Smooth muscle cell (in vitro differentiated cells): ENCODE results near the gene AP4M1. TPM values are rescaled to one million over a fixed set of nuclear protein-coding genes. Genes with fewer than 3 reads are reported as not detected.

Experiments used
- DNase-seq: peaks from one replicate; lab custom pipeline; 2025; ENCODE audit not compliant: unreplicated experiment; lab: John Stamatoyannopoulos, UW
- H2AFZ ChIP-seq: fragments of 200-600 bp; sonication (generic); 2 replicates; pipeline ENCODE4 v1.6.0; 2016; ENCODE audit warnings: antibody characterized with exemption, low read depth, mild to moderate bottlenecking
- H3F3A ChIP-seq: fragments of 200-600 bp; sonication (generic); 2 replicates; pipeline ENCODE4 v1.6.0; 2017; ENCODE audit warnings: antibody characterized with exemption, low read depth
- H3K27ac ChIP-seq: fragments of 200-600 bp; sonication (generic); 2 replicates; pipeline ENCODE4 v1.5.1; 2016; ENCODE audit warnings: low read depth, mild to moderate bottlenecking
- H3K27me3 ChIP-seq: fragments of 200-600 bp; sonication (generic); 2 replicates; pipeline ENCODE4 v1.6.1; 2016; ENCODE audit warnings: low read depth, mild to moderate bottlenecking
- H3K36me3 ChIP-seq: fragments of 200-600 bp; sonication (generic); 2 replicates; pipeline ENCODE4 v1.5.1; 2016; ENCODE audit warnings: low read depth
- H3K4me1 ChIP-seq: fragments of 200-600 bp; sonication (generic); 2 replicates; pipeline ENCODE4 v1.5.1; 2016; ENCODE audit warnings: low read depth
- H3K4me2 ChIP-seq: fragments of 200-600 bp; sonication (generic); 2 replicates; pipeline ENCODE4 v1.6.0; 2016; ENCODE audit warnings: mild to moderate bottlenecking
- H3K4me3 ChIP-seq: fragments of 200-600 bp; sonication (generic); 2 replicates; pipeline ENCODE4 v1.5.1; 2016; ENCODE audit warnings: mild to moderate bottlenecking
- H3K79me2 ChIP-seq: fragments of 200-600 bp; sonication (generic); 2 replicates; pipeline ENCODE4 v1.6.0; 2016; ENCODE audit warnings: low read depth, mild to moderate bottlenecking
- H3K9ac ChIP-seq: fragments of 200-600 bp; sonication (generic); 2 replicates; pipeline ENCODE4 v1.6.0; 2016; ENCODE audit warnings: low read depth
- H3K9me3 ChIP-seq: fragments of 200-600 bp; sonication (generic); replicated peaks from 2 replicates; pipeline ENCODE4 v1.5.1; 2016; ENCODE audit warnings: low read depth
- H4K20me1 ChIP-seq: fragments of 200-600 bp; sonication (generic); 2 replicates; pipeline ENCODE4 v1.6.0; 2016; ENCODE audit warnings: low read depth
- WGBS: methylation state at CpG from one replicate; pipeline ENCODE4 v1.1.7; 2016; ENCODE audit warnings: low lambda C conversion rate; 5-methylcytosine and 5-hydroxymethylcytosine counted together
- polyA plus RNA-seq: library from polyadenylated mRNA; unstranded; fragments of >200 nt; fragmentation: Nextera tagmentation; extraction: Ambion mirVana; gene quantifications from 2 replicates; pipeline ENCODE4 v1.2.1, GENCODE V29; 2016
- total RNA-seq: library from RNA; depleted of rRNA; stranded (reverse); fragments of >200 nt; gene quantifications from 2 replicates; pipeline ENCODE4 v1.2.3, GENCODE V29; 2014
- TF ChIP-seq, protein P1 (sequence below): fragments of 200-600 bp; sonication (generic); IDR thresholded peaks from 2 replicates; pipeline ENCODE4 v1.5.1; 2017; ENCODE audit warnings: borderline replicate concordance, mild to moderate bottlenecking, antibody characterized with exemption; ENCODE audit not compliant: insufficient read depth, poor library complexity, severe bottlenecking

AP4M1 gene
- total and polyA plus RNA-seq, 2 experiments from 2014 or later = 16.9 to 18.0 TPM

- Histone ChIP-seq H3K4me3 (no peak overlapping the region), H3K27me3 (no peaks in the 10 kb centered on the region), H2AFZ (no peak overlapping the region), H4K20me1 (peaks cover 28% of the 10 kb centered on the region), H3K27ac (no peak overlapping the region), H3K36me3 (peaks cover 45% of the 10 kb centered on the region), H3K9me3 (peaks cover 9% of the 10 kb centered on the region), H3K4me1 (peaks cover 12% of the 10 kb centered on the region), H3F3A (no peaks in the 10 kb centered on the region), H3K4me2 (no peak overlapping the region), H3K9ac (no peak overlapping the region), H3K79me2 (peaks cover 72% of the 10 kb centered on the region)
- TF ChIP-seq, protein P1, sequence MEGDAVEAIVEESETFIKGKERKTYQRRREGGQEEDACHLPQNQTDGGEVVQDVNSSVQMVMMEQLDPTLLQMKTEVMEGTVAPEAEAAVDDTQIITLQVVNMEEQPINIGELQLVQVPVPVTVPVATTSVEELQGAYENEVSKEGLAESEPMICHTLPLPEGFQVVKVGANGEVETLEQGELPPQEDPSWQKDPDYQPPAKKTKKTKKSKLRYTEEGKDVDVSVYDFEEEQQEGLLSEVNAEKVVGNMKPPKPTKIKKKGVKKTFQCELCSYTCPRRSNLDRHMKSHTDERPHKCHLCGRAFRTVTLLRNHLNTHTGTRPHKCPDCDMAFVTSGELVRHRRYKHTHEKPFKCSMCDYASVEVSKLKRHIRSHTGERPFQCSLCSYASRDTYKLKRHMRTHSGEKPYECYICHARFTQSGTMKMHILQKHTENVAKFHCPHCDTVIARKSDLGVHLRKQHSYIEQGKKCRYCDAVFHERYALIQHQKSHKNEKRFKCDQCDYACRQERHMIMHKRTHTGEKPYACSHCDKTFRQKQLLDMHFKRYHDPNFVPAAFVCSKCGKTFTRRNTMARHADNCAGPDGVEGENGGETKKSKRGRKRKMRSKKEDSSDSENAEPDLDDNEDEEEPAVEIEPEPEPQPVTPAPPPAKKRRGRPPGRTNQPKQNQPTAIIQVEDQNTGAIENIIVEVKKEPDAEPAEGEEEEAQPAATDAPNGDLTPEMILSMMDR = no peak
- WGBS = 98% methylated on average over 4 of the region's 4 CpGs
- DNase-seq = no peak
Measured at GRCh38 chr7:100077205-100077604, 24.2 kb upstream of the AP4M1 start.

GRCh38 chr7:100079024-100079560, 22.4 kb upstream of the AP4M1 start:
- Histone ChIP-seq H2AFZ (no peak overlapping the region), H3K4me2 (peak overlapping the region; percentile 100), H3K27me3 (no peaks in the 10 kb centered on the region), H3K9ac (no peak overlapping the region), H3K36me3 (peaks cover 26% of the 10 kb centered on the region), H3K79me2 (peaks cover 72% of the 10 kb centered on the region), H3F3A (no peaks in the 10 kb centered on the region), H3K9me3 (no peaks in the 10 kb centered on the region), H3K4me1 (peaks cover 12% of the 10 kb centered on the region), H4K20me1 (peaks cover 28% of the 10 kb centered on the region), H3K4me3 (no peak overlapping the region), H3K27ac (peak overlapping the region; percentile 93)
- DNase-seq = no peak
- WGBS = 96% methylated on average over 7 of the region's 7 CpGs
- TF ChIP-seq, protein P1 = no peak

- Histone ChIP-seq H3K36me3 (peaks cover 11% of the 10 kb centered on the region), H3K27me3 (no peaks in the 10 kb centered on the region), H4K20me1 (peaks cover 28% of the 10 kb centered on the region), H3K4me1 (peaks cover 12% of the 10 kb centered on the region), H3K9me3 (no peaks in the 10 kb centered on the region), H3K27ac (peak overlapping the region; percentile 93), H3F3A (peaks cover 12% of the 10 kb centered on the region), H3K4me2 (peak overlapping the region; percentile 100), H2AFZ (no peak overlapping the region), H3K4me3 (peak overlapping the region; percentile 87), H3K9ac (peak overlapping the region; percentile 97), H3K79me2 (peaks cover 55% of the 10 kb centered on the region)
- TF ChIP-seq, protein P1 = no peak
- WGBS = 3% methylated on average over 33 of the region's 34 CpGs
- DNase-seq = no peak
Measured at GRCh38 chr7:100080907-100081534, 20.4 kb upstream of the AP4M1 start.
